ENCODE data around the gene RBMS2. TPM values are rescaled to one million over a fixed set of nuclear protein-coding genes. Genes with fewer than 3 reads are reported as not detected.

Gene RBMS2
- total RNA-seq, 1 experiment from 2014 or later = 9.3 TPM

DNA sequence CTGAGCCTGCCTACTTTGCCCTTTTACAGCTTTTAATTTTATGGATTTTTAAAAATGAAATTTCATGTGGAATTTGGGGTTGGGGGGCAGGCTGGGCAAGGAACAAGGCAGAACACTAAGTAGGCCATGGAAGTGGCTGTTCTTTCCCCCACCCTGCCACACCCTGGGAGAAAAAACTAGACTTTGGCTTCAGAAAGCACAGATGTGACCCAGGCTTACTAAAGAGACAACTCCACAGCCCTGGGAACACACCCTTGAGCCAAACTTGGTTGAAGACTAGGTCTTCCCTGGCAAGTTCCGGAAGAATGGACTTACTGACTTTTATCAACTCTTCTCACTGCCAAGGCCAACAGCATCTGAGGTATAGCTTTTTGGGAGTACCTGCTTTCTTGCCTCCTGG, 68.2 kb downstream of the RBMS2 start:
- Histone ChIP-seq H3K27me3 (no peaks in the 10 kb centered on the region), H3K36me3 (peaks cover 3% of the 10 kb centered on the region; the same call in 1 of the 2 replicates), H3K27ac (no peak overlapping the region), H3K4me3 (no peak overlapping the region), H3K4me1 (0 out of 2 replicates have a peak, but pooled peaks cover 3% of the 10 kb centered on the region), H3K9me3 (replicated peaks) (no peaks in the 10 kb centered on the region)
- DNase-seq = no peak

DNA sequence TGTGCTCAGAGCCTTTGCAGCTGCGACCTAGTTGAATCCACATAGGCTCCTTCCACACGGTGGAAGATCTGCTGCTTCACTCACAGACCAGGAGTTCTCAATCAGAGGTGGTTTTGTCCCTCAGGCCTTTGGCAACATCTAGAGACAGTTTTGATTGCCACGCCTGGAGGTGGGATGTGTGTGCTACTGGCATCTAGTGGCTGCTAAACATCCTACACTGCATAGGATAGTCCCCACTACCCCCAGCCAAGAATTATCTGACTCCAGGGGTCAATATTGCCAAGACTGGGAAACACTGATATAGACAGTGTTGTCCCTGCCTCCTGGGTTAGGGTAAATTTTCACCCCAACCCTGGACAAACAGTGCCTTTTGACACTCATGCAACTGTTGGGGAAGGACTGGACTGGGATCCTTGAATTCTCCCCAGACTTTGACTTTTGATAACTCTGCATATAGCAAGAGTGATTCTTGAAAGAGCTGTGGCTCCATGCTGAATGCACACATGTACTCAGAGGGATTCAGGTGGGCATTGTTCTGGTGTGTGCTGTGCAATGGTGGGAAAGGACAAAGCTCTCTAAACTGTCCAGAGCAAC, 68.7 kb downstream of the RBMS2 start:
- Histone ChIP-seq H3K4me1 (0 out of 2 replicates have a peak, but pooled peaks cover 3% of the 10 kb centered on the region), H3K27me3 (no peaks in the 10 kb centered on the region), H3K27ac (no peak overlapping the region), H3K36me3 (no peaks in the 10 kb centered on the region; the same call in 1 of the 2 replicates), H3K4me3 (no peak overlapping the region), H3K9me3 (replicated peaks) (no peaks in the 10 kb centered on the region)
- DNase-seq = peak in 1 of 2 experiments; percentile 47

DNA sequence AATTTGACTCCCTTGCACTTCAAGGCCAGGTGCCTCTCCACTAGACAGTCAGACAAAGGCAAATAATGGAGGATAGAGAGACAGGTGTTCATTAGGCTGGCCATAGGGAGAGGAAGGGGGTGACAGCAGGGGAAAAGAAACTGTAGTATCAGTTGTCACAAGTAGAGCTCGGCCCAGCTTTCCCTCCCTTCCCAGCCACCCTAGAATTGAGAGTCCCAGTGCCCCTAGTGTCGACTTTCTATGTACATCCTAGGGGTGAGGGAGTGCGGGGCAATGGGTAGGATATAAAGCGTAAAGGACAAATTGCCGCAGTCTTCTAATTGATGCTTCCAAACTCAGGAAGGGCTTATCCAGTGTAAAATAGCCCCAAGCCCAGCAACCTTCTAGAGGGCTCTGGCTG, 69.5 kb downstream of the RBMS2 start:
- Histone ChIP-seq H3K36me3 (no peaks in the 10 kb centered on the region; the same call in 1 of the 2 replicates), H3K4me1 (0 out of 2 replicates have a peak, but pooled peaks cover 3% of the 10 kb centered on the region), H3K27me3 (no peaks in the 10 kb centered on the region), H3K4me3 (no peak overlapping the region), H3K9me3 (replicated peaks) (no peaks in the 10 kb centered on the region), H3K27ac (no peak overlapping the region)
- DNase-seq = peak in 1 of 2 experiments; percentile 48

DNA sequence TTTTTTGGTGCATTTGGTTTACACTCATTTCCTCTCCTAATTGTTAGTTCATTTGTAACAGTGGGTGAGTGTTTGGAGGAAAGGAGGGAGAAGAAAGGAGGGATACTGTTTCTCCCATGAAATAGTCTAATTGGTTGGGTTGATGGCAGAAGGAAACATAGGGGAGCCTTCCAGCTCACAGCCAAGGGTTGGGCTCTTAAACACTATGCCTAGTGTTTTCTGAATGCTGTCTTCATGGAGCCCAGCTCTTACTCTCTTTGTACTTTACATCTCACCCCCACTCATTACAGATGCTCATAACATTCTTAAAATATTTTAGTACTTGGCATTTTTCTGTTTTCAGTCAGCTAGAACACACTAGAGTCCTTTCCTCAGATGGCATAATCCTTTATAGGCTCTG, 70.3 kb downstream of the RBMS2 start:
- no peaks in the 10 kb centered on the region for H3K9me3 ChIP-seq (replicated peaks)
- H3K27ac ChIP-seq = no peak overlapping the region
- H3K27me3 ChIP-seq = no peaks in the 10 kb centered on the region
- H3K36me3 ChIP-seq = no peaks in the 10 kb centered on the region; the same call in 1 of the 2 replicates
- H3K4me1 ChIP-seq = 0 out of 2 replicates have a peak, but pooled peaks cover 3% of the 10 kb centered on the region
- DNase-seq = no peak
- H3K4me3 ChIP-seq = no peak overlapping the region

DNA sequence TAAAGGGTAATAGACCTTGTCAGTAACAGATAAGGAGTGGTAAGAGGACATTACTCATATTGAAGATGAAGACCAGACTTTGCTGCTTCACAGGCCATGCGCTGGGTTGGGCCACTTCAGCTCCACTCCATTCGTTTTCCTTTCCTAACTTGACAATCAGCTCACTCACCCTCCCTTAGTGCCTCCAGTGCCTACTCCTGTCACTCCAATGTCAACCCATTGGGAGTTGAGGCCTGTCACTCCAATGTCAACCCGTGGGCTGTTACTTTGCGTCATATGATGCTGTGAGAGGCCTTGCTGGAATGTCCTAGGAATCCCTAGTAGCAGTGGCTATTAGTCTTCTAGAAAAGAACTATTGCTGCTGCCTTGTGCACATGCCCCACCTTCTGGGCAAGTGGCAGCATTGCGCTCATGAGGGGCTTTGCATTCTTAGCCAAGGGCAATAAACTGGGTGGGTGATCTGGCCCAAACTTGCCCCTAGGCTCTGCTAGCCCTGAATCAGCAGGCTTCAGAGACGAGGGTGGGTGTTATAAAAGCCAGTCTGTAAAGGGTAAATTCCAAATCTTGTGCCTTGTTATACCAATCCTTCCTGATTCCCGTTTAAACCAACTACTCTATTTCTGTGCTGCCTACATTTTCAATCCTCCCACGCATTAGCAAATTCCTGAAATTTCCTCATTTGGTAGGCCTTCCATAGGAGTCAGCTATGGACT, 72.4 kb downstream of the RBMS2 start:
- H3K27me3 ChIP-seq = no peaks in the 10 kb centered on the region
- no peaks in the 10 kb centered on the region for H3K9me3 ChIP-seq (replicated peaks)
- DNase-seq = peak; percentile 65 to 82
- H3K4me3 ChIP-seq = no peak overlapping the region
- 0 out of 2 replicates have a peak, but pooled peaks cover 3% of the 10 kb centered on the region for H3K4me1 ChIP-seq
- peaks cover 9% of the 10 kb centered on the region for H3K36me3 ChIP-seq
- H3K27ac ChIP-seq = no peak overlapping the region

DNA sequence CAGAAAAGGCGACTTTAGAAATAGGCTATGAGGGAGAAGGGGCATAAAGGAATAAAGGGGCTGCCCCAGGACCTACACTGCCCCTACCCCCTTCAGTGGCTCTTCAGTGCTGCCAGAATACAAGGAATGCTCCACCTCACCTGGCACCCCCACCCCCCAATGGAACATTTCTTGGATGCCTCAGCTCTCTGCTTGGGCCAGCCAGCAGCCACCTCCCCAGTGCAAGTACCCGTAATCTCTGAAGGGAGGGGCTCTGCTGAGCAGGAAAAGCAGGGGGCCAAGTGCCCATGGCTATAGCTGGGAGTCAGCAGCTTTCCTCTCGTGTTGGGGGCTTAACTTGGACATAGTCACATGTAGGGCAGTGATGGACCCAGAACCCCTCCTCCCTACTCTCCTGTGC, 75.2 kb downstream of the RBMS2 start:
- Histone ChIP-seq H3K36me3 (peaks cover 34% of the 10 kb centered on the region), H3K4me1 (no peaks in the 10 kb centered on the region), H3K27me3 (no peaks in the 10 kb centered on the region), H3K27ac (no peak overlapping the region), H3K4me3 (no peak overlapping the region), H3K9me3 (replicated peaks) (no peaks in the 10 kb centered on the region)
- DNase-seq = no peak

DNA sequence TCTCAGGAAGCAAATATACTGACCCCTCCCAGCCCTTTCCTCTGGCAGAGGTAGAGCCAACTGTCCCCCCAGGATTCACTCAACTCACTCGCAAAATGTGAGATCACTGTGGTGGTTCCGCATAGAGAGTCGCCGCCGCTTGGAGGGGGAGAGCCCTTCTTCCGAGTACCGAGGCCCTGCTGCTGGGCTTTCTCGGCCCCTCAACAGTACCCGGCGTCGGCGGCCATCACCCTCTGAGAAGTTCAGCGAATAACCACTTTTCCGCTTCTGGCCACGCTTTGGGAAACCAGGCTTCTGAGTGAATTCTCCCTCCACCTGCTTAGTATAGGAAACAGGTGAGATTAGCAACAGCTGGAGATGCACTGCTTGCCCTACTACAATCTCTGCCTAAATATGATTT, 77.4 kb downstream of the RBMS2 start:
- no peak overlapping the region for H3K27ac ChIP-seq
- peaks cover 55% of the 10 kb centered on the region for H3K36me3 ChIP-seq
- no peak for DNase-seq
- no peaks in the 10 kb centered on the region for H3K27me3 ChIP-seq
- no peaks in the 10 kb centered on the region for H3K4me1 ChIP-seq
- H3K4me3 ChIP-seq = no peak overlapping the region
- H3K9me3 ChIP-seq (replicated peaks) = no peaks in the 10 kb centered on the region

DNA sequence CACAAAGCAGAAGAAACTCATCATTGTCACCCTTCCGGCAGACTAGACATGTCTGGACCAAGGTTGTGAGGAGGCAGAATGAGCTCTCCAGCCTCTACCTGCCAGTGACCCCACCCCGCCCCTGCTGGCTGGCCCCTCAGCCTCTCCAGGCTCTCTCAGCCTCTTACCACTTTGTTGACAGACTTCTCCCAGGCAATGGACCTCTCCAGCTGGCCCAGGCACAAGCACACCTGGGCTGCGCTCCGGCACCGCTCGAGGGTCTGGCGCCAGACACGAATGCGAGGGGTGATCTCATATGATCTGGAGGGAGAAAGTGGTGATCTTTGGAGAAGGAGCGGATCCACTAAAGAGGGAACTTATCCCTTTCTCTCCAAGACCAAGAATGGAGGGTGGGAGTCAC, 78.2 kb downstream of the RBMS2 start:
- DNase-seq = no peak
- no peak overlapping the region for H3K4me3 ChIP-seq
- no peaks in the 10 kb centered on the region for H3K9me3 ChIP-seq (replicated peaks)
- no peaks in the 10 kb centered on the region for H3K4me1 ChIP-seq
- H3K27me3 ChIP-seq = no peaks in the 10 kb centered on the region
- H3K27ac ChIP-seq = no peak overlapping the region
- H3K36me3 ChIP-seq = peaks cover 63% of the 10 kb centered on the region

DNA sequence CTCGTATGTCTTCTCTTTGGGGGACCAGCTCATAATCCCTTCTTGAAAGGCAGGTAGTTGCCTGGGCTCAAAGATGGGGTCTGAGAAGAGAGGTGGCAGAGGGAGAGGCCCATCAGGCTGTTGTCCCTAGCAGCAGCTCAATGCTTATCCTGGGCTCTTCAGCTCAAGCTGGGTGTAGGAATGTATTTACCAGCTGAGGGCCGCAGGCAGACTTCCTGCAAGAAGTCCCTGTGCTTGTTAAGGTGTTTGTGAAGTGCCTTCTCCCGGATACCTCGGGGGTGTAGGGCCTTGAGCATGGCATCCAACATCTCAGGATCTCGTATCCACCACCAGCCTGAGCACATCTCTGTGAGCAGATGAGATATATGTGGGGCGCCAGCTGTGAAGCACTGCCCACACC, 79.1 kb downstream of the RBMS2 start:
- Histone ChIP-seq H3K4me3 (no peak overlapping the region), H3K9me3 (replicated peaks) (no peaks in the 10 kb centered on the region), H3K36me3 (peaks cover 67% of the 10 kb centered on the region), H3K27ac (no peak overlapping the region), H3K27me3 (no peaks in the 10 kb centered on the region), H3K4me1 (no peaks in the 10 kb centered on the region)
- no peak for DNase-seq

DNA sequence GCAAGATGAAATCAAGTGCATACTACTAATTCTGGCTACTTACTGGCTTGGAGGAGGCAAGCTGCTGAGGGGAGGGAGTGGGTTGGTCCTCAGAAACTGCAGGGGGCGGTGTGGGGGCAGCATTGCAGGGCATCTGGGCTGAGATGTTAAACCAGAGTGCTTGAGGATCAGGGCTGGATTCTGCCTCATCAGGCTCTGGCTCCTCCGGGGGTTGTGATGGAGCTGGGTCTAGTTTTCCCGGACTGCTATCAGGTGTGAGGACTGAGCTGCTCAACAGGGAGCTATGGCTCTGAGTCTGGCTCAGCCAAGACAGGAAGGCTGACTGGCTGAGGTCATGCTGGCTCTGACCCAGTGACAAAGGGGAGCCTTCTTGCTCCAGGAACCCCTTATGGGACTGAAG, 79.9 kb downstream of the RBMS2 start:
- no peak overlapping the region for H3K4me3 ChIP-seq
- DNase-seq = peak; percentile 23 to 29
- H3K27ac ChIP-seq = no peak overlapping the region
- no peaks in the 10 kb centered on the region for H3K4me1 ChIP-seq
- no peaks in the 10 kb centered on the region for H3K9me3 ChIP-seq (replicated peaks)
- peaks cover 71% of the 10 kb centered on the region for H3K36me3 ChIP-seq
- H3K27me3 ChIP-seq = no peaks in the 10 kb centered on the region

DNA sequence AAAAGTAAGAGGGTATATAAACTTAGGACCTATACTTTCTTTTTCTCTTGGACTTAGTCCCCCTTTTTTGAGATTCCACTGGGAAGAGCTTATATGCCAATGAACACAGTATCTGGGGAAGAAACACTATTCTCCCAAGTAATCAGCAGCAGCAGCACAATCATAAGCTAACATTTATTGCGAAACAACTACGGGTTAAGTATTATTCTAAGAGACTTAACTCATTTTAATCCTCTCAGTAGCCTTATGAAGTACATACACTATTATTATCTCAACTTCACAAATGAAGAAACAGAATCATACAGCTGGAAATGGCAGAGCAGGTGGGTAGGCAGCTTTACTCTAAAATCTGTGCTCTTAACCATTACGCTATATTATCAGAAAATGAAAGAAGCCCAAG, 80.6 kb downstream of the RBMS2 start:
- DNase-seq = no peak
- peaks cover 74% of the 10 kb centered on the region for H3K36me3 ChIP-seq
- H3K9me3 ChIP-seq (replicated peaks) = no peaks in the 10 kb centered on the region
- no peak overlapping the region for H3K4me3 ChIP-seq
- H3K4me1 ChIP-seq = no peaks in the 10 kb centered on the region
- no peak overlapping the region for H3K27ac ChIP-seq
- H3K27me3 ChIP-seq = no peaks in the 10 kb centered on the region

DNA sequence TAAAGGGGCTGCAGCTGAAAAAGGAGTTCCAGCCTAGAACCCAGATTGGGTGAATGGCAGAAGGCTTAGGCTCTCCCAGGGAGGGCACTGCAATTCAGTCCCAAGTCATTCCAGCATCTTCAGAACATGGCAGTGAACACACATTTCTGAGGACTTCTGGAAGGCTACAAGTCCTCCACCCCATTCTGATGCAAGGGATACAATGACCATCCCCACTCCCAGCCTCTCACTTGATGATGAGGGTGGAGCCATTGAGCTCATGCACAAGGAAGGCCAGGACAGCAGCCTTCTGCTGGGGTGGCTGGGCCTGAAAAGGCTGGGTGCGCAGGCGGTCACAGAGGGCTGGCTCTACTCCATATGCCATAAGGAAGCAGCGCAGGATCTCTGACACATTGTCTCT, 82.7 kb downstream of the RBMS2 start:
- no peak for DNase-seq
- Histone ChIP-seq H3K4me3 (no peak overlapping the region), H3K36me3 (peaks cover 75% of the 10 kb centered on the region), H3K4me1 (no peaks in the 10 kb centered on the region), H3K9me3 (replicated peaks) (no peaks in the 10 kb centered on the region), H3K27me3 (no peaks in the 10 kb centered on the region), H3K27ac (no peak overlapping the region)

DNA sequence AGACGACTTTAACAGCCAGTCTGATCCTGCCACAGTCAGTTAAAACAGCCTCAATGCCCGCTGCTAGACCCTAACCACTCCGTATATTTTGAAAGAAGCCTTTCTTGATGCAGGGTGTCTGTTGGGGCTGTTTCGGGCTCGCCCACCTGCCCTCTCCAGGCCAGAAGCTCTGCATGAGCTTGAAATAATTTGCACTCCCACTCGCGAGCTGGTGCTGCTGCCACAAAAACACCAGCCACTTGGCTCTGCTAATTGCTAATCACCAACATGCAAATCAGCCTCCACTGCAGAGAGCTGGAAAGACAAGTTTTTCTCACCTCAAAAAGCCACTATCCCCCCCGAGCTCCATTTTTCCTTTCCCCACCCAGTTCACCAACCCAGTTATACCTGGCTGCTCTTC, 93.0 kb downstream of the RBMS2 start:
- no peak overlapping the region for H3K4me3 ChIP-seq
- peaks cover 59% of the 10 kb centered on the region for H3K36me3 ChIP-seq
- H3K9me3 ChIP-seq (replicated peaks) = no peaks in the 10 kb centered on the region
- DNase-seq = no peak
- no peak overlapping the region for H3K27ac ChIP-seq
- no peaks in the 10 kb centered on the region for H3K4me1 ChIP-seq
- H3K27me3 ChIP-seq = no peaks in the 10 kb centered on the region

DNA sequence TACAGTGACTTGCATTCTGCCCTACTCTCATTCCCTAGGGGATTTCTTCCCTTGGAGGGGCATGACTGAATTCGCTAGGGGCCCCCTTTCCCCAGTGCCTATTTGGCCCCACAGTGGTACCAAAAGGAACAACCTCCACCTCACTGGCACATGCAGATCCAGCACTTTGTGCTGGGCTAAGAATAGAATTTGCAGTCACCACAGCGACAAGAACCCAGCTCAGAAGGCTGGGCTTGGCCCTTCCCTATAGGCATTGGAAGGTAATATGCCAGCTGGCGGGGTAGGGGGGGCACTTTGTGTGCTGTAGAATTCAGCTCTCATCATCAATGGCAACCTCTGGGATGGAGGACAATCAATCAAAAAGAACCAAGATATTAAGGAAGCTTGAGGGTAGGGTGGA, 94.6 kb downstream of the RBMS2 start:
- H3K27me3 ChIP-seq = no peaks in the 10 kb centered on the region
- H3K27ac ChIP-seq = no peak overlapping the region
- no peaks in the 10 kb centered on the region for H3K4me1 ChIP-seq
- H3K9me3 ChIP-seq (replicated peaks) = no peaks in the 10 kb centered on the region
- no peak overlapping the region for H3K4me3 ChIP-seq
- H3K36me3 ChIP-seq = peaks cover 47% of the 10 kb centered on the region
- no peak for DNase-seq

DNA sequence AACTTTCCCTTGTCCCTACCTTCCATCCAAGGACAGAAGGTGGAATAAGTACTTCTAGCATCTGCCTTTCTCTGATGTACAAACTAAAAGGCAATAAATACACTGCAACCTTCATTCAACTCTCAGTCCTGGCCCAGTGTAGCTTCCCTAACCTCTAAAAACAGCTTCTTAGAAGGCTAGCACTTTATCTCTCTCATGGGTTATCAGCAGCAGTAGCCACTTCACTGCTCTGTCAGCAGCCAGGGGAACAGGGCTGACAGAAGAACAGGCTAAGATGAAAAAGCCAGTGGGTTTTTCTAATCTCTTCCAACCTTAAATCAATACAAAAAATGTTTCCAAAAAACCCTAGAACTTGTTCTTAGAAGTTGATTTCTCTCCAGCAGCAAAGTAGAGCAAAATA, 95.3 kb downstream of the RBMS2 start:
- no peak overlapping the region for H3K4me3 ChIP-seq
- H3K27ac ChIP-seq = no peak overlapping the region
- no peaks in the 10 kb centered on the region for H3K9me3 ChIP-seq (replicated peaks)
- no peak for DNase-seq
- no peaks in the 10 kb centered on the region for H3K4me1 ChIP-seq
- H3K36me3 ChIP-seq = peaks cover 41% of the 10 kb centered on the region
- H3K27me3 ChIP-seq = no peaks in the 10 kb centered on the region

DNA sequence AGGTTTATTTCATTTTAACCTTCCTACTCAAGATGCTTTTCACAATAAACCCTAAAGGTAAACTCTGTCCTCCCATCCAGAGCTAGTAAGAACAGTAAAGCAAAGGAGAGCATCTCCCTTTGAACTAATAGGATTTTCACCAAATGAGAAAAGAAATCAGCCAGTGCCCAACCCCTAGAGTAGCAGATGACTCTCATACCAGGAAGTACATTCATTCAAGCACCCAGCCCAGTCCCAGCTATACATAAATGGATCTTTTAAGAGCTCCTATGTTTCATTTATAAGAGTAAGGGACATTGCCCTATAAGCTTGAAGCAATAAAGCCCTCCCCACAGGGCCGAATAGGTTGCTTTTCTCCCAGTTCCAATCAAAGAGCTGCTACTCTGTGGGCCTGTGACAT, 100.9 kb downstream of the RBMS2 start:
- H3K36me3 ChIP-seq = peaks cover 5% of the 10 kb centered on the region; the same call in 1 of the 2 replicates
- H3K4me1 ChIP-seq = no peaks in the 10 kb centered on the region
- H3K9me3 ChIP-seq (replicated peaks) = no peaks in the 10 kb centered on the region
- no peak overlapping the region for H3K4me3 ChIP-seq
- no peak for DNase-seq
- H3K27ac ChIP-seq = no peak overlapping the region
- H3K27me3 ChIP-seq = no peaks in the 10 kb centered on the region
